Measurements from ENCODE around the gene SMAD2. TPM values are rescaled to one million over a fixed set of nuclear protein-coding genes. Genes with fewer than 3 reads are reported as not detected.

SMAD2 gene
- total RNA-seq, 2 experiments from 2014 or later, result 40.4 to 81.1 TPM

DNA sequence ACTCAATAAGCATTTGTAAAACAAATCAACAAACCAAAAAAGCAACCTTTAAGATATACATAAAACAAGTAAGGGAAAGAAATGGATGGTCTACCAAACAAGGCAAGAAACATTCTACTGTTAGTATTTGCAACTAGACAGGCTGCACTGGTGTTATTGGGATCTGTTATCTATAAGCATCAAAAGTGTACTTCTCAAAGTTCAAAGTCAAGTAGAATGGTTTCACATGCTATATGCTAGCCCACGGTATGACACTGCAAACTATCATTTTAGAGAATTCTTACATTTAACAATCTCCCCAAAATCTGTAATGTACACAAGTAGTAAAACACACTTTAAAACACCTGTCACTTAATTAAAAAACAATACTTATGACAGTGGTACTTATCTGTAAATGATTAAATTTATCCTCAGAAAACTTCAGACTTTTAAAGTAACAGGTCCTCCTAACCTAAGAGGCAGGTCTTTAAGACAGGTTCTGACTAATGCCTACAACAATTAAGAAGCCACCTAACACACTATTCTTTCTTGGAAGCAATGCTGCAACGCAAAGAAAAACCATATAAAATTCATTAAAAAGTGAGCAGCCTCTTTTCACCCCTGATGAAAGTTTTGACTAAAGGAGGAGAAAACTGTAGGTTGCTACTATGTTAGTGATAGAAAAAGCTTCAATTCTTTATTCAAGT, 34.8 kb downstream of the SMAD2 start:
- no TSS peak for BruUV-seq (replicated peaks)
- no peak overlapping the region for H3K27ac ChIP-seq (ENCODE audit: low read depth, low read length, poor library complexity, severe bottlenecking)
- DNase-seq (ENCODE audit: low spot score), result no peak
- ChIA-PET CTCF (ENCODE audit: unreplicated experiment) (no interaction called here), POLR2A (interaction anchor here (0.6 kb wide), 1 partner anchor 1100 kb away, joined by 3 read pairs; no protein-coding TSS in a partner anchor)
- H3K9me2 ChIP-seq (ENCODE audit: insufficient read depth, low read length), result no peaks in the 10 kb centered on the region
- TF ChIP-seq, protein P1, sequence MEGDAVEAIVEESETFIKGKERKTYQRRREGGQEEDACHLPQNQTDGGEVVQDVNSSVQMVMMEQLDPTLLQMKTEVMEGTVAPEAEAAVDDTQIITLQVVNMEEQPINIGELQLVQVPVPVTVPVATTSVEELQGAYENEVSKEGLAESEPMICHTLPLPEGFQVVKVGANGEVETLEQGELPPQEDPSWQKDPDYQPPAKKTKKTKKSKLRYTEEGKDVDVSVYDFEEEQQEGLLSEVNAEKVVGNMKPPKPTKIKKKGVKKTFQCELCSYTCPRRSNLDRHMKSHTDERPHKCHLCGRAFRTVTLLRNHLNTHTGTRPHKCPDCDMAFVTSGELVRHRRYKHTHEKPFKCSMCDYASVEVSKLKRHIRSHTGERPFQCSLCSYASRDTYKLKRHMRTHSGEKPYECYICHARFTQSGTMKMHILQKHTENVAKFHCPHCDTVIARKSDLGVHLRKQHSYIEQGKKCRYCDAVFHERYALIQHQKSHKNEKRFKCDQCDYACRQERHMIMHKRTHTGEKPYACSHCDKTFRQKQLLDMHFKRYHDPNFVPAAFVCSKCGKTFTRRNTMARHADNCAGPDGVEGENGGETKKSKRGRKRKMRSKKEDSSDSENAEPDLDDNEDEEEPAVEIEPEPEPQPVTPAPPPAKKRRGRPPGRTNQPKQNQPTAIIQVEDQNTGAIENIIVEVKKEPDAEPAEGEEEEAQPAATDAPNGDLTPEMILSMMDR (conservative IDR thresholded peaks at IDR 0.05; ENCODE audit: low read length), result no peak
- H3K4me1 ChIP-seq (ENCODE audit: insufficient read depth, low read length, poor library complexity, severe bottlenecking), result no peaks in the 10 kb centered on the region
- H3K79me2 ChIP-seq (ENCODE audit: insufficient read depth, low read depth, low read length), result peaks cover 42% of the 10 kb centered on the region
- peaks cover 22% of the 10 kb centered on the region for H3K36me3 ChIP-seq (ENCODE audit: insufficient read depth, low read length)
- H3K4me2 ChIP-seq (ENCODE audit: low read length), result no peak overlapping the region
- intact Hi-C loops (cut with micrococcal nuclease; ENCODE audit: unreplicated experiment), result no loop called here
- no peaks in the 10 kb centered on the region for H3K9me3 ChIP-seq (ENCODE audit: low read length)
- H3K4me3 ChIP-seq (ENCODE audit: low read depth, low read length, poor library complexity, severe bottlenecking), result no peak overlapping the region
- no peaks in the 10 kb centered on the region for H4K20me1 ChIP-seq (ENCODE audit: insufficient read depth, low read length)
- no peak overlapping the region for H2AFZ ChIP-seq (ENCODE audit: low read length)

DNA sequence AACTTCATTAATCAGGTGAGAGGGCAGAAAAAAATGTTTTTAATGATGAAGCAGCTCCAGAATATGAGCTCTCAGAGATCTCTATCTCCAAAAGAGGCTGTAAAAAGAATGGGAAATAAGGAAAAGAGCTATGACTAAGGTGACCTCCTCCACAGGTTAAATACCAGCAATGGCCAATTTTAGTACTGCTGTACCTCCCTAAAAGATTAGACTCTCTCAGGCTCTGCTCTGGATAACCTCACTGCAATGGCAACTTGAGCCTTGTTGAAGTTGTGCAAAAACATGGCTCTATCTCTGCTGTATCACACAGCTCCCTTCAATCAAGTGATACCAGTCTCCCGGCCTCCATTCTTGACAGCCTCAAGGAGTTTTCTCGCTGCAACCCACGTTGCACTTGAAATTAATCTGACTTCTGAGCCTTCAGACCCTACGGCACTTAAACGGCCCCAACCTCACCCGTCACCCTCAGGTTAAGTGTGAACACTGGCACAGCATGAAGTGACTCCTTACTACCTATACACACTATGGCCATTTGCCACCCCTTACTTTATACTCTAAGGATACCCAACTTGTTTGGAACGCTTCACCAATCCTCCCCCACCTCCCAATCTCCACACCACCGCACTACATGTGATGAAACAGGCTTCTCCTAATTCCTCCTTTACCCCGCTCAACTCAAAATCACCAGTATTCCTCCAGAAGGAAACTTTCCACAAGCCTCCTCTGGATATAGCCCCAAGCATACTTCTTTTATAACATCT, 36.3 kb downstream of the SMAD2 start:
- H3K4me3 ChIP-seq (ENCODE audit: low read depth, low read length, poor library complexity, severe bottlenecking), result no peak overlapping the region

More for the DNA sequence above, 36.3 kb downstream of the SMAD2 start:
- no peak overlapping the region for H3K27ac ChIP-seq (ENCODE audit: low read depth, low read length, poor library complexity, severe bottlenecking)
- no peaks in the 10 kb centered on the region for H4K20me1 ChIP-seq (ENCODE audit: insufficient read depth, low read length)
- H3K9me3 ChIP-seq (ENCODE audit: low read length), result no peaks in the 10 kb centered on the region
- no peaks in the 10 kb centered on the region for H3K4me1 ChIP-seq (ENCODE audit: insufficient read depth, low read length, poor library complexity, severe bottlenecking)
- intact Hi-C loops (cut with micrococcal nuclease; ENCODE audit: unreplicated experiment), result no loop called here
- BruUV-seq (replicated peaks), result no TSS peak
- H3K79me2 ChIP-seq (ENCODE audit: insufficient read depth, low read depth, low read length), result peaks cover 26% of the 10 kb centered on the region
- H3K36me3 ChIP-seq (ENCODE audit: insufficient read depth, low read length), result peaks cover 22% of the 10 kb centered on the region
- POLR2A ChIA-PET, result interaction anchor here (1.0 kb wide), 1 partner anchor 9 kb away, joined by 3 read pairs; no protein-coding TSS in a partner anchor
- no peak for TF ChIP-seq EZH2phosphoT487 (IDR thresholded peaks at IDR 0.05; ENCODE audit: borderline replicate concordance, low read depth, low read length)
- TF ChIP-seq, protein P1 (conservative IDR thresholded peaks at IDR 0.05; ENCODE audit: low read length), result no peak
- no peak for DNase-seq (ENCODE audit: low spot score)
- no peak overlapping the region for H2AFZ ChIP-seq (ENCODE audit: low read length)
- CTCF ChIA-PET (ENCODE audit: unreplicated experiment), result no interaction called here
- H3K4me2 ChIP-seq (ENCODE audit: low read length), result no peak overlapping the region
- no peaks in the 10 kb centered on the region for H3K9me2 ChIP-seq (ENCODE audit: insufficient read depth, low read length)
